Mesenteric fat pad (tissue), 1 donor: ENCODE measurements around the gene TEDC2. TPM values are rescaled to one million over a fixed set of nuclear protein-coding genes. Genes with fewer than 3 reads are reported as not detected.
"Not testable (repeated sequence)": the region's sequence is repeated elsewhere in the genome, so short reads cannot be mapped to it uniquely, and the experiment has no call there.

Source experiments
- DNase-seq: peaks from one replicate; pipeline ENCODE4 v3.0.0-alpha.2; 2020; ENCODE audit warnings: low spot score
- total RNA-seq: library from RNA; stranded (reverse); fragmentation: NEBNext Ultra II Directional; extraction: Animal tissue kit (Norgen Biotek cat#: 25700); gene quantifications from one replicate; pipeline ENCODE4 v1.2.1, GENCODE V29; 2021
- donor health status: DM: yes; HTN: yes; CAD: no.

TEDC2 gene
- total RNA-seq, 1 donor from 2014 or later = not detected

GRCh38 chr16:2475413-2476344 lies 15.8 kb downstream of the TEDC2 start:
- no peak for DNase-seq

GRCh38 chr16:2476345-2476720 lies 16.4 kb downstream of the TEDC2 start:
- no peak for DNase-seq

- no peak for DNase-seq
These were observed 16.8 kb downstream of the TEDC2 start for GRCh38 chr16:2476741-2477140.

- DNase-seq = no peak
These were observed 17.4 kb downstream of the TEDC2 start for GRCh38 chr16:2477327-2477726.

- DNase-seq = no peak
These were observed 18.4 kb downstream of the TEDC2 start for GRCh38 chr16:2478279-2478678.

- not testable (repeated sequence) for DNase-seq
These were observed 20.1 kb downstream of the TEDC2 start for GRCh38 chr16:2479996-2480395.

- DNase-seq = no peak
These were observed 21.0 kb downstream of the TEDC2 start for GRCh38 chr16:2480948-2481347.

- DNase-seq = no peak
These were observed 21.8 kb downstream of the TEDC2 start for GRCh38 chr16:2481676-2482075.

- DNase-seq = no peak
These were observed 22.3 kb downstream of the TEDC2 start for GRCh38 chr16:2482249-2482648.

GRCh38 chr16:2482708-2483534 lies 23.0 kb downstream of the TEDC2 start:
- no peak for DNase-seq

GRCh38 chr16:2483939-2484897 lies 24.3 kb downstream of the TEDC2 start:
- no peak for DNase-seq

- DNase-seq = no peak
These were observed 25.1 kb downstream of the TEDC2 start for GRCh38 chr16:2484898-2485508.

- no peak for DNase-seq
These were observed 26.1 kb downstream of the TEDC2 start for GRCh38 chr16:2485811-2486507.

GRCh38 chr16:2486645-2487516 lies 27.0 kb downstream of the TEDC2 start:
- DNase-seq = no peak

GRCh38 chr16:2487517-2487842 lies 27.6 kb downstream of the TEDC2 start:
- DNase-seq = no peak

GRCh38 chr16:2487903-2488531 lies 28.1 kb downstream of the TEDC2 start:
- no peak for DNase-seq

- no peak for DNase-seq
These were observed 29.7 kb downstream of the TEDC2 start for GRCh38 chr16:2489581-2489980.
